ENCODE results near the gene APBB2.

DNA sequence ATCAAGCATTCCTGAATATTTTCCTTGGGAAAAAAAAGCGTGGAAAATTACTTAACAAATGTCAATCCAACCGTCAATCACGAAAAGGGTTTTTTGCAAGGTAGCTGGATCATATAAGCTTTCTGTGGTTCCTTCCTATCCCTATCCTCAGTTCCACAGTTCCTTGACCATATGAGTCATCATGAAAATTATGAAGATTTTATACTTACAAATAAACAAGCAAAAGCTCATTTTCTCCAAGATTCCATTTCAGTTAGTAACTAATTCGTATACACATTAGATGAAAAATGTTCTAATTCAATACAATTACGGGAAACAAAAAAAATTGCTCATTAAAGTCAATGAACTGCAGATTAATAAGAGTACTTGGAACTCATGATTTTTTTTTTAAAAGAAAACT is 235.8 kb downstream of the APBB2 start:
- no peak for TF ChIP-seq POLR2AphosphoS5 (IDR thresholded peaks at IDR 0.05)
- TF ChIP-seq, protein P1, sequence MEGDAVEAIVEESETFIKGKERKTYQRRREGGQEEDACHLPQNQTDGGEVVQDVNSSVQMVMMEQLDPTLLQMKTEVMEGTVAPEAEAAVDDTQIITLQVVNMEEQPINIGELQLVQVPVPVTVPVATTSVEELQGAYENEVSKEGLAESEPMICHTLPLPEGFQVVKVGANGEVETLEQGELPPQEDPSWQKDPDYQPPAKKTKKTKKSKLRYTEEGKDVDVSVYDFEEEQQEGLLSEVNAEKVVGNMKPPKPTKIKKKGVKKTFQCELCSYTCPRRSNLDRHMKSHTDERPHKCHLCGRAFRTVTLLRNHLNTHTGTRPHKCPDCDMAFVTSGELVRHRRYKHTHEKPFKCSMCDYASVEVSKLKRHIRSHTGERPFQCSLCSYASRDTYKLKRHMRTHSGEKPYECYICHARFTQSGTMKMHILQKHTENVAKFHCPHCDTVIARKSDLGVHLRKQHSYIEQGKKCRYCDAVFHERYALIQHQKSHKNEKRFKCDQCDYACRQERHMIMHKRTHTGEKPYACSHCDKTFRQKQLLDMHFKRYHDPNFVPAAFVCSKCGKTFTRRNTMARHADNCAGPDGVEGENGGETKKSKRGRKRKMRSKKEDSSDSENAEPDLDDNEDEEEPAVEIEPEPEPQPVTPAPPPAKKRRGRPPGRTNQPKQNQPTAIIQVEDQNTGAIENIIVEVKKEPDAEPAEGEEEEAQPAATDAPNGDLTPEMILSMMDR (IDR thresholded peaks at IDR 0.05): no peak
